ENCODE data around the gene MAT2B.

Gene MAT2B

GRCh38 chr5:163542771-163543170, 37.4 kb downstream of the MAT2B start:
- H3K4me1 ChIP-seq (ENCODE audit: insufficient read depth, low read length), result peaks cover 6% of the 10 kb centered on the region
- H3K4me3 ChIP-seq (ENCODE audit: low read length), result no peak overlapping the region
- H3K27me3 ChIP-seq (ENCODE audit: insufficient read depth, low read length), result no peaks in the 10 kb centered on the region
- H2AFZ ChIP-seq (ENCODE audit: low read depth, low read length), result no peak overlapping the region
- H3K9me3 ChIP-seq (ENCODE audit: low read length), result no peaks in the 10 kb centered on the region
- H3K36me3 ChIP-seq (ENCODE audit: insufficient read depth, low read length), result no peaks in the 10 kb centered on the region

GRCh38 chr5:163544041-163544440, 38.6 kb downstream of the MAT2B start:
- no peaks in the 10 kb centered on the region for H3K9me3 ChIP-seq (ENCODE audit: low read length)
- H3K27me3 ChIP-seq (ENCODE audit: insufficient read depth, low read length), result no peaks in the 10 kb centered on the region
- no peak overlapping the region for H3K4me3 ChIP-seq (ENCODE audit: low read length)
- H2AFZ ChIP-seq (ENCODE audit: low read depth, low read length), result no peak overlapping the region
- H3K36me3 ChIP-seq (ENCODE audit: insufficient read depth, low read length), result no peaks in the 10 kb centered on the region
- H3K4me1 ChIP-seq (ENCODE audit: insufficient read depth, low read length), result peaks cover 6% of the 10 kb centered on the region

DNA sequence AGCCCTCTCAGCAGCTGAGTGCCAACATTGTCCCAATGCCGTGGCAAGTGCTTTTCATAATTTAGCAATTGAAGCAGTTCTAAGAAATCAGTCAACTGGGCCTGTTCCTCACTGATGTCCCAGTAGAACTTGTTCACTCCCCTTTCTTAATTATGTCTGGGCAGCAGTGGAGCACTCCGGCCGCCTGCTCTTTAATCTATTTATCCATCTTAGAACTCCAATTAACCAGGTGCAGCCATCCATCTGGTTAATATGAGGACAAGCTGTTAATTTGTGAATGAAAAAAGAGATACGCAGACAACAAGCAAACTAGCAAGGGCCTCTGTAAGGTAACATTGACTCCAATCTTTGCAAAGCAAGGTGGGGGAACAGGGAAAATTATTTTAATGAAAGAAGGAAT, 39.4 kb downstream of the MAT2B start:
- Histone ChIP-seq H3K27me3 (ENCODE audit: insufficient read depth, low read length) (no peaks in the 10 kb centered on the region), H3K36me3 (ENCODE audit: insufficient read depth, low read length) (no peaks in the 10 kb centered on the region), H2AFZ (ENCODE audit: low read depth, low read length) (no peak overlapping the region), H3K4me1 (ENCODE audit: insufficient read depth, low read length) (peaks cover 6% of the 10 kb centered on the region), H3K9me3 (ENCODE audit: low read length) (no peaks in the 10 kb centered on the region), H3K4me3 (ENCODE audit: low read length) (no peak overlapping the region)

DNA sequence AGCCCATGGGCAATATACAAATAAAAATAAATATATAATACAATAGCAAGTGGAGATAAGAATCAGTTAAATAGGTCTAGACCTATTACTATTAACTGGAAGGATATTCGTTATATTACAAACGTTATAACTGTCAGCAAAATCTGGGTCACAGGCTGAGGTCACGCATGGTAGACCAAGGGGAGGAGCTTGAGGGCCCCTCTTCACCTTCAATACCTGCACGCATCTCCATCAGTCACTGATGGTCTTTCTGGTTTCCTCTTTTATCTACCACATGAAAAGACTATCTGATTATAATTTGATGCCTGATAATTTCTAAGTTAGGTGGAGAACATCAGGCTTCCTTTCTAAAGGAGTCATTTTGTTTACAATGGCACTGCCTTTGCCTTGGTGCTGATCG, 43.2 kb downstream of the MAT2B start:
- Histone ChIP-seq H3K27me3 (ENCODE audit: insufficient read depth, low read length) (no peaks in the 10 kb centered on the region), H3K9me3 (ENCODE audit: low read length) (no peaks in the 10 kb centered on the region), H3K36me3 (ENCODE audit: insufficient read depth, low read length) (no peaks in the 10 kb centered on the region), H2AFZ (ENCODE audit: low read depth, low read length) (no peak overlapping the region), H3K4me3 (ENCODE audit: low read length) (no peak overlapping the region), H3K4me1 (ENCODE audit: insufficient read depth, low read length) (no peaks in the 10 kb centered on the region)

DNA sequence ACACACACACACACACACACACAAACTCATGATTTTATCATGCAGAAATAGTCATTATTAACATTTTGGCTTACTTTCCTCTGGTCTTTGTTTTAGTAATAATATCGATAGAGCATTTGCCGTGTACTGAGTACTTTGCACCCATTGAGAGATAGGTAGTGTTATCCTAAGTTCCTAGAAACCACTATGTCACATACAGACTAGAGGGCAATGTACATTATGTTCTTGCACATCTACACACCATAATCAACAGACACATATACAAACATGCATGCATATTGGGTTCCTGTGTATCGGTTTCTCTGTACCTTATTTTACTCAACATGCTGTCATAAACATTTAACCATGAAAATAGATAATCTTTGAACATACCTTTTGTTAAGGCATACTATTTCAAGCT, 45.7 kb downstream of the MAT2B start:
- H3K4me3 ChIP-seq (ENCODE audit: low read length), result no peak overlapping the region
- no peaks in the 10 kb centered on the region for H3K36me3 ChIP-seq (ENCODE audit: insufficient read depth, low read length)
- H3K4me1 ChIP-seq (ENCODE audit: insufficient read depth, low read length), result no peaks in the 10 kb centered on the region
- no peaks in the 10 kb centered on the region for H3K27me3 ChIP-seq (ENCODE audit: insufficient read depth, low read length)
- no peaks in the 10 kb centered on the region for H3K9me3 ChIP-seq (ENCODE audit: low read length)
- H2AFZ ChIP-seq (ENCODE audit: low read depth, low read length), result no peak overlapping the region

DNA sequence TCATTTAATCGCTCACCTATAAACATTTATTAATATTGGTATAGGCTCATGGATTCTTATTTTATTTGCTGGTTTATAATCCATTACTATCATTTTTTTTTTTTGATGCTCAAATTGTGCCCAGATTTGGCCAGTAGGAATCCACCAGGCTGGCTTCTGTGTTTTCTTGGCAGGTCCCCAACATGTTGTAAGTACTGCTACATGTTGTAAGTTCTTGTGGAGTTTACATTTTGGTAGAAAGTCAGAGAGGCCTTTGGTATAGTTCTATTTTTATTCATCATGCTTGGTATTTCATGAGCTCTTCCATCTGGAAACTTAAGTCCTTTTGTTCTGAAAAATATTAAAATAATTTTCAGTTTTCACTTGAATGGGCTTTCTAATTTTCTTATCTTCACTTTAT, 47.1 kb downstream of the MAT2B start:
- Histone ChIP-seq H3K4me1 (ENCODE audit: insufficient read depth, low read length) (no peaks in the 10 kb centered on the region), H3K4me3 (ENCODE audit: low read length) (no peak overlapping the region), H3K9me3 (ENCODE audit: low read length) (peaks cover 3% of the 10 kb centered on the region), H2AFZ (ENCODE audit: low read depth, low read length) (no peak overlapping the region), H3K27me3 (ENCODE audit: insufficient read depth, low read length) (no peaks in the 10 kb centered on the region), H3K36me3 (ENCODE audit: insufficient read depth, low read length) (no peaks in the 10 kb centered on the region)

DNA sequence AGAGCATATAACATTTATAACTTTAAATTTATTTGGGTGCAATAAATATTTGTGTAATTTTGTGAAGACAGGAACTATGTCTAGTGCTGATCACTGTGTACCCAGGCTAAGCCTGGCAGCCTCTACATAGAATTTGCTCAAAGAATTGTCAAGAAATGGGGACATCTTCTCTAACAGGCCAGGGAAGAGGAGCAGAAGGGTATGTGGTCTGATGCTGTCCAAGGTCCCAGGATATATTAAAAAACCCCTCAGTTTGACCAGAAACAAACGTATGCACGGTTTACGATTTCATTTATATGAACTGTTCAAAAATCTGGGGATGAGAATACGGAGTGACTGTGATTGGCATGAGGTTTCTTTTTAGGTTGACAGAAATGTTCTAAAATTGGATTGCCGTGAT, 55.9 kb downstream of the MAT2B start:
- H3K36me3 ChIP-seq (ENCODE audit: insufficient read depth, low read length), result no peaks in the 10 kb centered on the region
- H3K27me3 ChIP-seq (ENCODE audit: insufficient read depth, low read length), result no peaks in the 10 kb centered on the region
- H3K4me3 ChIP-seq (ENCODE audit: low read length), result no peak overlapping the region
- H3K4me1 ChIP-seq (ENCODE audit: insufficient read depth, low read length), result peaks cover 38% of the 10 kb centered on the region
- H2AFZ ChIP-seq (ENCODE audit: low read depth, low read length), result no peak overlapping the region
- H3K9me3 ChIP-seq (ENCODE audit: low read length), result peaks cover 3% of the 10 kb centered on the region

GRCh38 chr5:163562071-163562470, 56.7 kb downstream of the MAT2B start:
- Histone ChIP-seq H3K27me3 (ENCODE audit: insufficient read depth, low read length) (no peaks in the 10 kb centered on the region), H3K36me3 (ENCODE audit: insufficient read depth, low read length) (no peaks in the 10 kb centered on the region), H3K4me3 (ENCODE audit: low read length) (no peak overlapping the region), H3K9me3 (ENCODE audit: low read length) (no peaks in the 10 kb centered on the region), H3K4me1 (ENCODE audit: insufficient read depth, low read length) (peaks cover 45% of the 10 kb centered on the region), H2AFZ (ENCODE audit: low read depth, low read length) (no peak overlapping the region)

DNA sequence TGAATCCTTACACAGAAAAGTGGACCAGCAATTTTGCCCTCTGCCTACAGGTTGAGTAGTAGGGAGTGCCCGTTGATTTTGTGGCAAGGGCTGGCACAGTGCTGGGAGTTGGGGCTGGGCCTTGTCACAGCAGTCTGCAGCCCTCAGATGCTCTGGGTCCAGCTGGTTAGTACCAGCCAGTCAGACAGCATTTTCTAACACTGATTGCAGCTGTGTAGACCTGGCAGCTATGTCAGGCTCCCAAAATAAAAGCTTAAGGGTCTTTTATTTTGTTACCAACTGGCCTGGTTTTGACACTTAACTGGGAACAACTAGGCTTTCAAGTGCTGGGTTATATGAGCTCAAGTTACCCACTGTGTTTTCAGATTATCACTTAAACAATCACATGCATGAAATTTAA, 57.7 kb downstream of the MAT2B start:
- Histone ChIP-seq H3K9me3 (ENCODE audit: low read length) (no peaks in the 10 kb centered on the region), H3K4me3 (ENCODE audit: low read length) (no peak overlapping the region), H3K36me3 (ENCODE audit: insufficient read depth, low read length) (no peaks in the 10 kb centered on the region), H3K4me1 (ENCODE audit: insufficient read depth, low read length) (peaks cover 50% of the 10 kb centered on the region), H2AFZ (ENCODE audit: low read depth, low read length) (no peak overlapping the region), H3K27me3 (ENCODE audit: insufficient read depth, low read length) (no peaks in the 10 kb centered on the region)

- Histone ChIP-seq H3K4me3 (ENCODE audit: low read length) (no peak overlapping the region), H3K36me3 (ENCODE audit: insufficient read depth, low read length) (no peaks in the 10 kb centered on the region), H2AFZ (ENCODE audit: low read depth, low read length) (no peak overlapping the region), H3K27me3 (ENCODE audit: insufficient read depth, low read length) (no peaks in the 10 kb centered on the region), H3K4me1 (ENCODE audit: insufficient read depth, low read length) (peaks cover 52% of the 10 kb centered on the region), H3K9me3 (ENCODE audit: low read length) (no peaks in the 10 kb centered on the region)
Measured at GRCh38 chr5:163563880-163564279, 58.5 kb downstream of the MAT2B start.

GRCh38 chr5:163564321-163564938, 59.0 kb downstream of the MAT2B start:
- Histone ChIP-seq H3K4me1 (ENCODE audit: insufficient read depth, low read length) (peaks cover 58% of the 10 kb centered on the region), H3K9me3 (ENCODE audit: low read length) (no peaks in the 10 kb centered on the region), H3K27me3 (ENCODE audit: insufficient read depth, low read length) (no peaks in the 10 kb centered on the region), H2AFZ (ENCODE audit: low read depth, low read length) (no peak overlapping the region), H3K4me3 (ENCODE audit: low read length) (no peak overlapping the region), H3K36me3 (ENCODE audit: insufficient read depth, low read length) (no peaks in the 10 kb centered on the region)

DNA sequence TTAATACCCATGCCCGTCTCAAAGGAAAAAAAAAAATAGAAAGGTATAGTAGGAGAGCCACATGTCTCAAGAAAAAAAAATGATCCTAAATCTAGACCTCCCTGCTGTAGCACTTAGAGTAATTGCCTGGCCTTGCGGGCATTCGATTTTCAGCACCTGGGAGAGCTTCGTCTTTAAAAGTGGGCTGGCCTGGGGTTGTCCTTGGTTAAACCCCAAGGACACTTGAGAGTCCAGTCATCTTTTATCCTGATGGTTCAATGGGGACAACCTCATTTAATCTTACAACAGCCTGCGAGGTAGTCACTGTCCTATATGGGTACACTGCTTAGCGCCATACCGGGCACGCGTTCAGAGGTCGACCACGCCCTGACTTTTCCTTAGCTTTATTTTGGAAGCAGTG, 60.1 kb downstream of the MAT2B start:
- Histone ChIP-seq H3K4me3 (ENCODE audit: low read length) (peak overlapping the region; percentile 48), H2AFZ (ENCODE audit: low read depth, low read length) (peak overlapping the region; percentile 70), H3K27me3 (ENCODE audit: insufficient read depth, low read length) (no peaks in the 10 kb centered on the region), H3K9me3 (ENCODE audit: low read length) (no peaks in the 10 kb centered on the region), H3K4me1 (ENCODE audit: insufficient read depth, low read length) (peaks cover 65% of the 10 kb centered on the region), H3K36me3 (ENCODE audit: insufficient read depth, low read length) (no peaks in the 10 kb centered on the region)

GRCh38 chr5:163565931-163566608, 60.7 kb downstream of the MAT2B start:
- H3K4me3 ChIP-seq (ENCODE audit: low read length), result peak overlapping the region; percentile 48
- H3K36me3 ChIP-seq (ENCODE audit: insufficient read depth, low read length), result no peaks in the 10 kb centered on the region
- peaks cover 65% of the 10 kb centered on the region for H3K4me1 ChIP-seq (ENCODE audit: insufficient read depth, low read length)
- H2AFZ ChIP-seq (ENCODE audit: low read depth, low read length), result peak overlapping the region; percentile 70
- H3K9me3 ChIP-seq (ENCODE audit: low read length), result no peaks in the 10 kb centered on the region
- no peaks in the 10 kb centered on the region for H3K27me3 ChIP-seq (ENCODE audit: insufficient read depth, low read length)

GRCh38 chr5:163566678-163567077, 61.3 kb downstream of the MAT2B start:
- Histone ChIP-seq H3K36me3 (ENCODE audit: insufficient read depth, low read length) (no peaks in the 10 kb centered on the region), H2AFZ (ENCODE audit: low read depth, low read length) (peak overlapping the region; percentile 70), H3K4me3 (ENCODE audit: low read length) (no peak overlapping the region), H3K9me3 (ENCODE audit: low read length) (no peaks in the 10 kb centered on the region), H3K27me3 (ENCODE audit: insufficient read depth, low read length) (no peaks in the 10 kb centered on the region), H3K4me1 (ENCODE audit: insufficient read depth, low read length) (peaks cover 61% of the 10 kb centered on the region)

All from neuron (in vitro differentiated cells).